MM.1S (cell line): ENCODE data around the gene PCSK4.

Experiments used
- EZH2 ChIP-seq: fragments of 300-600 bp; sonication (generic); optimal IDR thresholded peaks from 2 replicates; pipeline ENCODE3; 2017; ENCODE audit warnings: low read depth, mild to moderate bottlenecking, antibody characterized with exemption, low read length, mixed read lengths
- TF ChIP-seq, protein P1 (sequence below): fragments of 300-600 bp; sonication (generic); IDR thresholded peaks from 2 replicates; pipeline ENCODE4 v1.5.1; 2016; ENCODE audit warnings: antibody characterized with exemption, low read length, mixed read lengths

DNA sequence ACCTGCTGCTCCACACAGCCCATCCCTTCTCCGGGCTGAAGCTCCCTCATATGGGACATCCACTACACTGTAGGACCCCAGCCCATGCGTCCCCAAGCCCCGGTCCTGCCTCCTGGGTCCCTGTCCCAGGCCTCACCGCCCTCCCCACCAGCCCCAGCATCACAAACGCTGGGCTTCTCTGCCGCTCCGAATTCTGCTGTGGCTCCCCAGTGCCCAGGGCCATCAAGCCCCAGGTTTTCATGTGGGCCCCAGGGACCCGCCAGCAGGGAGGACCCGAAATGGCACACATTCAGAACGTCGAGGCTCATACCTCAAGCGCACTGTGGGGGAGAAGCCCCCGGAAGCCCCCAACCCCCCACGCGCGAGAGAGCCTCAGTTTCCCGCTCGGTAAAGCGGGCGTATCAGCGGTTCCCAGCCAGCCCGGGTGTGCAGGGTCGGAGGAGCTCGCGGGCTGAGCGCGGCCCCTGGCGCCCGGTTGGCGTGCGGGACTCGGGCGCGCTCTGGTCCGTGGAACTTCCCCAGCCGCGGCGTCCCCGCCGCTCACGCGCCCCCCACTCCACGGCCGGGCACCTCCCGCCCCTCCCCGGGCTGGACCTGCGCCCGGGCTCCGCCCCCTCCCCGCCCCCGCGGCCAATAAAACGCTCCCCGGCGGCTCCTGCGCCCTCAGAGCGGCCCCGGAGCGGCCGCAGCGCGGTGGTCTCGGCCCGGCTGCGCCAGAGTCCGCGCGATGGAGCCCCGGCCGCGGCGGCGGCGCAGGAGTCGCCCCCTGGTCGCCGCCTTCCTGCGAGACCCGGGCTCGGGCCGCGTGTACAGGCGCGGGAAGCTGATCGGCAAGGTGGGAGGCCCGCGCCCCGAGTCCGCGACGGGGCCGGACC, 33.5 kb upstream of the PCSK4 start, which contains the start of gene PLK5:
- TF ChIP-seq, protein P1, sequence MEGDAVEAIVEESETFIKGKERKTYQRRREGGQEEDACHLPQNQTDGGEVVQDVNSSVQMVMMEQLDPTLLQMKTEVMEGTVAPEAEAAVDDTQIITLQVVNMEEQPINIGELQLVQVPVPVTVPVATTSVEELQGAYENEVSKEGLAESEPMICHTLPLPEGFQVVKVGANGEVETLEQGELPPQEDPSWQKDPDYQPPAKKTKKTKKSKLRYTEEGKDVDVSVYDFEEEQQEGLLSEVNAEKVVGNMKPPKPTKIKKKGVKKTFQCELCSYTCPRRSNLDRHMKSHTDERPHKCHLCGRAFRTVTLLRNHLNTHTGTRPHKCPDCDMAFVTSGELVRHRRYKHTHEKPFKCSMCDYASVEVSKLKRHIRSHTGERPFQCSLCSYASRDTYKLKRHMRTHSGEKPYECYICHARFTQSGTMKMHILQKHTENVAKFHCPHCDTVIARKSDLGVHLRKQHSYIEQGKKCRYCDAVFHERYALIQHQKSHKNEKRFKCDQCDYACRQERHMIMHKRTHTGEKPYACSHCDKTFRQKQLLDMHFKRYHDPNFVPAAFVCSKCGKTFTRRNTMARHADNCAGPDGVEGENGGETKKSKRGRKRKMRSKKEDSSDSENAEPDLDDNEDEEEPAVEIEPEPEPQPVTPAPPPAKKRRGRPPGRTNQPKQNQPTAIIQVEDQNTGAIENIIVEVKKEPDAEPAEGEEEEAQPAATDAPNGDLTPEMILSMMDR, result no peak
- TF ChIP-seq EZH2, result no peak
